GM12891 (cell line): ENCODE measurements around the gene TRPT1.
A peak's percentile ranks its signal among the peaks of the same experiment; 100 is the strongest.

Experiments
- PAX5 ChIP-seq: IDR thresholded peaks from 2 replicates; pipeline ENCODE4 v1.6.1; 2011; ENCODE audit warnings: low read length, moderate library complexity, mild to moderate bottlenecking; ENCODE audit not compliant: insufficient read depth, severe bottlenecking
- POLR2A ChIP-seq: IDR thresholded peaks from 2 replicates; pipeline ENCODE4 v1.6.1; 2011; ENCODE audit warnings: low read depth, low read length, control low read depth
- POLR2AphosphoS5 ChIP-seq: IDR thresholded peaks from 2 replicates; pipeline ENCODE4 v1.6.1; 2011; ENCODE audit warnings: low read depth, low read length, control low read depth
- POU2F2 ChIP-seq: IDR thresholded peaks from 2 replicates; pipeline ENCODE4 v1.6.1; 2011; ENCODE audit warnings: low read depth, mild to moderate bottlenecking, control low read depth, low read length, moderate library complexity
- SPI1 ChIP-seq: IDR thresholded peaks from 2 replicates; pipeline ENCODE4 v1.6.1; 2011; ENCODE audit warnings: low read depth, low read length, control low read depth
- TAF1 ChIP-seq: IDR thresholded peaks from 2 replicates; pipeline ENCODE4 v1.6.1; 2011; ENCODE audit warnings: low read depth, low read length, control low read depth

GRCh38 chr11:64241491-64242374, 15.7 kb upstream of the TRPT1 start:
- TF ChIP-seq POLR2AphosphoS5 (peak; percentile 63), TAF1 (0 out of 2 replicates have a peak, but pooled peaks have one; percentile 6), POU2F2 (no peak), PAX5 (no peak), POLR2A (peak; percentile 51), SPI1 (no peak)
